Brain microvascular endothelial cell (primary cell): ENCODE measurements around the gene MYL5.

ENCODE experiments used
- DNase-seq: peaks from one replicate; pipeline ENCODE4 v3.0.0-alpha.2; 2020
- H3K27ac ChIP-seq: fragments of 250-450 bp; sonication (Bioruptor Pico); 2 replicates; pipeline ENCODE4 v1.5.1; 2020; ENCODE audit warnings: mild to moderate bottlenecking, moderate library complexity
- H3K27me3 ChIP-seq: fragments of 250-450 bp; sonication (Bioruptor Pico); replicated peaks from 2 replicates; pipeline ENCODE4 v1.5.1; 2020; ENCODE audit warnings: mild to moderate bottlenecking
- H3K36me3 ChIP-seq: fragments of 250-450 bp; sonication (Bioruptor Pico); replicated peaks from 2 replicates; pipeline ENCODE4 v1.5.1; 2020; ENCODE audit warnings: mild to moderate bottlenecking
- H3K4me3 ChIP-seq: 2 replicates; pipeline ENCODE4 v1.5.1; 2011; ENCODE audit warnings: low read depth, mild to moderate bottlenecking, control low read depth, low read length, moderate library complexity
- CTCF ChIP-seq: IDR thresholded peaks from 2 replicates; pipeline ENCODE4 v1.5.1; 2011; ENCODE audit warnings: low read depth, mild to moderate bottlenecking, moderate library complexity, low read length, control low read depth, inconsistent platforms; ENCODE audit errors: missing control alignments
- in situ Hi-C: cut with HindIII; loops from 2 replicates; pipeline ENCODE4 v1.10.0; 2017; ENCODE audit warnings: low sequenced_read_pairs, low pct_ligation_motif_present

The MYL5 gene

GRCh38 chr4:659851-660250, 14.5 kb upstream of the MYL5 start:
- H3K27me3 ChIP-seq = peaks cover 4% of the 10 kb centered on the region
- in situ Hi-C loops = no loop called here
- no peak for TF ChIP-seq CTCF
- no peaks in the 10 kb centered on the region for H3K36me3 ChIP-seq
- DNase-seq = no peak
- no peak overlapping the region for H3K4me3 ChIP-seq
- H3K27ac ChIP-seq = no peak overlapping the region

- no peak overlapping the region for H3K4me3 ChIP-seq
- no peaks in the 10 kb centered on the region for H3K36me3 ChIP-seq
- in situ Hi-C loops = no loop called here
- peaks cover 4% of the 10 kb centered on the region for H3K27me3 ChIP-seq
- H3K27ac ChIP-seq = no peak overlapping the region
- DNase-seq = no peak
- TF ChIP-seq CTCF = no peak
Measured at GRCh38 chr4:660401-660800, 13.9 kb upstream of the MYL5 start.

- Histone ChIP-seq H3K36me3 (no peaks in the 10 kb centered on the region), H3K4me3 (no peak overlapping the region), H3K27ac (no peak overlapping the region), H3K27me3 (peaks cover 4% of the 10 kb centered on the region)
- DNase-seq = no peak
- in situ Hi-C loops = no loop called here
- no peak for TF ChIP-seq CTCF
Measured at GRCh38 chr4:661231-661630, 13.1 kb upstream of the MYL5 start.

- in situ Hi-C loops = no loop called here
- no peak for TF ChIP-seq CTCF
- no peak overlapping the region for H3K4me3 ChIP-seq
- H3K27me3 ChIP-seq = peaks cover 4% of the 10 kb centered on the region
- H3K36me3 ChIP-seq = no peaks in the 10 kb centered on the region
- DNase-seq = no peak
- H3K27ac ChIP-seq = no peak overlapping the region
Measured at GRCh38 chr4:661881-662761, 12.2 kb upstream of the MYL5 start.

GRCh38 chr4:663046-663437, 11.3 kb upstream of the MYL5 start:
- H3K4me3 ChIP-seq = no peak overlapping the region
- H3K27ac ChIP-seq = no peak overlapping the region
- TF ChIP-seq CTCF = no peak
- in situ Hi-C loops = no loop called here
- H3K27me3 ChIP-seq = peaks cover 4% of the 10 kb centered on the region
- no peaks in the 10 kb centered on the region for H3K36me3 ChIP-seq
- DNase-seq = no peak
